Stimulated activated CD4-positive, alpha-beta T cell treated with anti-CD3 and anti-CD28 coated beads, Interleukin-2, amount 100 ng/mL, for 48 hours (primary cell): ENCODE measurements around the gene NPBWR2.

Source experiments
- DNase-seq, 2 donors: peaks; one replicate each; pipeline ENCODE4 v3.0.0-alpha.2; 2020

The NPBWR2 gene

DNA sequence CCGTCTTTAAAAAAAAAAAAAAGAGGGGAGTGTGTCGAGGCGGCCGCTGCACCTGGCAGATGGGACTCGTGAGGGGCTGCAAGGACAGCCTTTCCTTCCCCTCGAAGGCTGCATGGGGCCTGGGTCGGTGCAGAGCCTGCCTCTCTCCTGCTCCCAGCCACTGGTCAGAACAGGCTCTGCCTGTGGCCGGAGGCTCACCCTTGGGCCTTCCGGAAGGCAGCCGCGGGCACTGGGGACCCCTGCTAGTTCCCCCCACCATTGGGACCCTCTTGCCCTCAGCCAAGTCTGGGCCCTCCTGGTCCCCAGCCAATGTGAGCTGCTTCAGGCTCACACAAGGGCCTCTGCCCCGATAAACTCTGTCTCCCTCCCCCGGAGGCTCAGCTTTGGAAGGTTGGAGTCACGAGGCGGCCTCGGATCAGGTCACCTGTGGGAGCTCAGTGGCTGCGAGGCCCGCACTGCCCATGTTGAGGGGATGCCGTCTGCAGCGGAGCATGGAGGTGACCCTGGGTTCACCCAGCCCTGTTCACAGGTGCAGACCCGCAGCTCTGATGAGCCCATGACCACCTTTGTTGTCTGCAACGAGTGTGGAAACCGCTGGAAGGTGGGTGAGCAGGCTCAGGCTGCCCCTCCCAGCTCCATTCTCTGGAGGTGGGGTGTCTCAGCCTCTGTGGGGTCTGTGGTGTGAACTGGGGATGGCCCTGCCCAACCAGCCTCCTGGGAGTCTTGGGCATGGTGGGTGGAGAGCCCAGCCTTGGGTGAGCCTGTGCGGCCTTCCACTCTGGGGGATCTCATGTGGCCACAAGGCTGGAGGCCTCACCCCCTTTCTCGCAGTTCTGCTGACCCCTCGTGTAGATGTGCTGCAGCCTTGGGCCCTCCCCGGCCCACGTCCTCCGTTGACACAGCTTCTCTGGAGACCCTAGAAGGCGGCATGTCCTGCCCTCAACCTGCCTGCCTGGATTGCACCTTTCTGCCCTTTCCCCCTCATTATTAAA is 35.7 kb downstream of the NPBWR2 start:
- DNase-seq, result no peak

DNA sequence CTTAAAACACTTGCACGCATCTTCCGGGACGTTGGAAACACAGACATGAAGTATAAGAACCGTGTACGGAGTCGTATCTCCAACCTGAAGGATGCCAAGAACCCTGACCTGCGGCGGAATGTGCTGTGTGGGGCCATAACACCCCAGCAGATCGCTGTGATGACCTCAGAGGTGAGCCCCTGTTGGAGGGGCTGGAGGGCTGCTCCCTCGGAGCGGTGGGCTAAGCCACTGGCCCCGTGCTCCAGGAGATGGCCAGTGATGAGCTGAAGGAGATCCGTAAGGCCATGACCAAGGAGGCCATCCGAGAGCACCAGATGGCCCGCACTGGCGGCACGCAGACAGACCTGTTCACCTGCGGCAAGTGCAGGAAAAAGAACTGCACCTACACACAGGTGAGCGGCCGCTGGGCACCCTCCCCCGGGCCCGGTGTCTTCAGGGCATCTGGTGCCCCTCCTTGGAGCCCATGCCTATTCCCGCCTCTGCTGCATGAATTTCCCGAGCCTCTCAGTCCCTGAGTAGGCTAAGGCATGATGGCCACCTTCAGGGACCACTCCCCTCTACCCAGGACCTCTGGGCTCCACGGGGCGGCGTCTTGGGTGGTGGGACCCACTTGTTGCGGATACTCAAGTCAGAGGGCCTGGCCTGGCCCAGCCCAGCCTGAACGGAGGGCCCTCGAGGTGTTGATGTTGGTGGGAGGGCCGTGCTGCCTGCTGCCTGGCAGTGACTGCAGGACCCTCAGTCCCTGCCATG is 36.9 kb downstream of the NPBWR2 start:
- no peak for DNase-seq

DNA sequence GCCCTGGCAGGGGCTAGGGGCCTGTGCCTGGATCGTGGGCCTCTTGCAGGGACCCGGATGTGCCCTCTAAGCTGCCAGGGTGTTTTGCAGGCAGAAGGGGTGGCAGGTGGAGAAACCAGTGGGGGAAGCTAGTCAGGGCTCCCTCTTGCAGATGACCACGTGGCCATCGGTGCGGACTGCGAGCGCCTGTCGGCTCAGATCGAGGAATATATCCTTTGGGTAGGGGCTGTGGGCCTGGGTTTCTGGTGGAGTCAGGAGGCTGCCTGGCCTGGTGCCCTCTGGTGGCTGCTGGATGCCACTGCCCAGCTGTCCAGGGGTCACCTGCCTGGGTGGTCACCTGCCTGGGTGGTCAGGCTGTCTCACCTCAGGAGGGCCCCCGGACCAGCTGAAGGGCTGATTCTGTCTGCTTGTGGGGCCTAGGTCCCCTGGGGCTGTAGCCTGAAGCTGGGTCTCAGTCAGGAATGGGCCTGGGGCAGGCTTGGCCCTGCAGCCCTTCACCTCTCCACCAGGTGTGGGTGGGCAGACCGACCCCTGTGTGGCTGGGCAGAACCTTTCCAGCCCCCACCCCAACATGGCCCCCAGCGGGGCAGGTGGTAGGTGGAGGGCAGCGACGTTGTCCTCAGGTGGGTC is 37.6 kb downstream of the NPBWR2 start:
- DNase-seq, result no peak

DNA sequence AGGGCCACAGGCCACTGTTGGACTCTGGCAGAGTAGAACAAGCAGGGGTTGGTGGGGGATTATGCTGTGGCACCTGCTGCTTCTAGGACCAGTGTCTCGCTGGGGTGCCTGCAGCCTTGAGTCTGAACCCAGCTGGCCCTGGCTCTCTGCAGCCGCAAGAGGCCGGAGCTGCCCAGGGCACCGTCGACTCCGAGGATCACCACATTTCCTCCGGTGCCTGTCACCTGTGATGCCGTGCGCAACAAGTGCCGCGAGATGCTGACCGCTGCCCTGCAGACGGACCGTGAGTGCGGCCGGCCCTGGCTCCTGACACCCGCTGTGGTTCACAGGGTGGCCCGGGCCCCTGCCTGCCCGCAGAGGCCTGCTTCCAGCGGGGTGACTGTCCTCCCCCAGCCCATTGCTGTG is 38.2 kb downstream of the NPBWR2 start:
- no peak for DNase-seq

DNA sequence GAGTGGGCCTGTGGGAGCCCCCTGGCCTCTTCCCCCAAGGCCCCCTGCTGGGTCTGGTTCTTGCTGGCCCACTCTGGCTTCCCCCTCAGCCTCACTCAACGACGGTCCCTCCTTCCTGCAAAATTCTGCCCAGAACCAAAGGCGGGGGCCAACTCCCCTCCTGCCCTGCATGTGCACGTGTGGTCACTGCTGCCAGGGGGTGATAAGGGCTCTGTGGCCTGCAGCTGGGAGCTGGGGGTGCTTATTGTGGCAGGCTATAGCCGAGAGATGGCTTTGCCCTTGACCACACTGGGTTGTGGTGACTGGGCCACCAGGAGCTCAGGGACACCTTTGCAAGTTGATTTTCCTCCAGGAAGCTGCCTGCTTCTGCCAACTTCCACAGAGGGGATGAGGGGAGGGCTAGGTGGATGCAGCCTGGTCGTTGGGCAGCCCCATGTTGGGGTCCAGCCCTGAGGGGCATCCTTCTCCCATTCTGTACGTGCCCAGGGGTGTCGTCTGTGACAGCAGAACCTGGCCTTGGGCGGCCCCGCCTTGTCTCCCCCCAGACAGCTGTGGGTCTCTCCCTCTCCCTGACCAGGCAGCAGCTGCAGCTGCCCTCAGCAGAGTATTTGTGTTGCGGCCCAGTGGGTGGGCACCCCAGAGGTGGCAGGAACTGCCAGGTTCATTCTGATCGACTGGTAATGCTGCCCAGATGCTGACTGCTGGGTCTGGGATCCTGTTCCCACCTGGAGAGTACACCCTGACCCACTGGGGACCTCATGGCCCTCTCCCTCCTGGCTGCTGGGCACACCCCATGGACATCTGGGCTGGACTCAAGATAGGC is 38.8 kb downstream of the NPBWR2 start:
- DNase-seq, result no peak

DNA sequence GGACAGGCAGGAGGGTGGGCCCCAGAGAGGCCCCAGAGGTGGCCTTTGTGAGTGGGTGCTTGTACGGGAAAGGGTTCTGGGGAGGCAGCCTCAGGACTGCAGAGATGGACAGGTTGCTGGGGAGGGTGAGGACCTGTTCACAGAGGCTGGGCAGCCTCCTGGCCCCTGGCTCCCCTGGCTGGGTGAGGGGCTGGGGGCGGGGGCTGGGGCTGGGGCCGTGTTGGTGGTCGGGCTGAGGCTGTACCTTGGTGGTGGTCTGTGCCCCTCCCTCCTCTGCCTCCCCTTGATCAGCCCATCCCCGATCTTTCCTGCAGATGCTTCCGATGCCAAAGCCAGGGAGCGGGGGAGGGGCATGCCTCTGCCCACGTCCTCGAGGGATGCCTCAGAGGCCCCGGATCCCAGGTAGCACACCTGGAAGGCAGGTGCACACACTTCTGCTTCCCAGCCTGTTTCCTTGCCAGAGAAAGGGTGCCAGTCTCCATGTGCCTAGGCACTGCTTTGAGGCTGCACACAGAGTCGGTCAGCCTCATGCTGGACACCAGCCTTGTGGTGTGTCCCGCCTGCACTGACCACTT is 39.5 kb downstream of the NPBWR2 start:
- DNase-seq, result no peak

DNA sequence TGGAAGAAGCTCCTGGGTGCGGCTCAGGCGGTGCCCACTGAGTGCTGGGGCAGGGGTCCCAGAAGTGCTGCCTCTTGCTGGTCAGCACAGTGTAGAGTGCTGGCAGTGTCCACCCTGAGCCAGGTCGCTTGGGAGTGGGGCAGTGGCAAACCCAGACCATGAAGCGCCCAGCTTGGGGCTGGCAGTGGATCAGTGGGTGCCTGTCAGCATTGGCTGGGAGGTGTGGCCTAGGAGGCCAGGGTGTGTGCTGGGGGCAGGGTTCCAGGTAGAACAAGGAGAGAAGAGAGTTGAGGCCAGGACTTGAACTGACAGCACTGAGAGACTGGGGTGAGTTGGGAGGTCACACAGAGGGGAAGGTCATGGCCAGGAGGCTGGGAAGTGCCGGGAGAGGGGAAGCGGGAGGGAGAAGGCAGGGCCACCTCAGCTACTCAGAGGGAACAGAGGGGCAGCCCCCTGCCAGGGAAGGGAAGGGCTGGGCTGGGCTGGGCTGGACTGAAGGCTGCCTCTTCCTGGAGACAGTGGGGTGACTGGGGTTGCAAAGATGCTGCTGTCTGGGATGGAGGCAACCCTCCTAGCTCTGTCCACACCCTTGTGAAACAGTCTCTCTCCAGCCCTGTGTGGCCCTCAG is 40.2 kb downstream of the NPBWR2 start:
- no peak for DNase-seq

DNA sequence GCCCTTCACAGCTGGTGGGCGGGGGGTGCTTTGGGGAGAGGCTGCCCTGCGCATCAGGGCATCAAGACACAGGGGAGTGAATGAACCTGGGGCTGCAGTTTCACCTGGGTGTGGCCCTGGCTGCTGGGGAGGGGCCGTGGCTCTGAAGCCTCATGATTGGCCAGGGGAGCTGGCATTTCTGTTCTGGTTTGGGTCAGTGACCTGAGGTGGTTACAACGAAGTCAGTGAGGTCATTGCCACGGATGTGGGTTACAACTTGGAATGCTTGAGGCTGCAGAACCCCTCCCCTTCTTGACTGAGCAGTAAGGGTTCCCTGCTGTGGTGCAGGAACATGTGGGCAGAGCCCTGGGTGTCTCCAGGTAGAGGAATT is 41.4 kb downstream of the NPBWR2 start:
- peak; percentile 42 to 49 for DNase-seq

DNA sequence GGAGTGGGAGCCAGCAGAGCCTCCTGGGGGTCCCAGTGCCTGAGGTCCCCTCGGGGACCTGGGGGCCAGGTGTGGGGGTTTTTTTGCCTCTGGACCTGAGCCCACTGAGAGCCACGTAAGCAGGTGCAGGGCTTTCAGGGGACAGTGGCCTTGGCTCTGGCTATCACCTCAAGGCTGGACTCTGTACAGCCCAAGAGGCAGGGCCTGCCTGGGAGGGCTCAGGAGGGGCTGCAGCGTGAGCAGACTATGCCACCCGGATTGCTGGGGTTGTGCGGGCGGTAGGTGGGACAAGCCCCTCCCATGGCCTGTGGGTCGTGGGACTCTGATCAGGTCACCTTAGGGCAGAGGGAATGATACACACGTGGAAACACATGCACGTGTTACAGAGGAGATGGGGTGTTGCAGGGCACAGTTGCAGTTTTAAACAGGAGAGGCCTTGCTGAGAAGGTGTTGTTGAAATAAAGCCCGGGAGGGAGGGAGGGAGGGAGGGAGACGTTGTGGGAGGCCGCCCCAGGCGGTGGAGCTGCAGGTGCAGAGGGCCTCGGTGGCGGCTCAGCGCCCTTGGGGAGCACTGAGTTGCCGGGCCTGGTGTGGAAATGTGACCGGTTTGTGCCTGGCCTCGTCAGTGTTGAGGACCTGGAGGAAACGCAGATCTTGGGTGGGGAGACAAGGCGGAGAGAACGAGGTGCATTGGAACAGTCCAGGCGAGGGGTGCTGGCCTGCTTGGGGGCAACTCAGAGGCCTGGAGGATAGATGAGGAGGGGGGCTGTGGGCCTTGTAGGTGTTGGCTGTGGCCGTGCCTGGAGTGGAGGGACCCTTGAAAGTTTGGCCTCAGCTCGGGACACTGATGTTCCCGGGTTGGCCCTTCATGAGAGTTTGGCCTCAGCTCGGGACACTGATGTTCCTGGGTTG is 42.0 kb downstream of the NPBWR2 start:
- no peak for DNase-seq

DNA sequence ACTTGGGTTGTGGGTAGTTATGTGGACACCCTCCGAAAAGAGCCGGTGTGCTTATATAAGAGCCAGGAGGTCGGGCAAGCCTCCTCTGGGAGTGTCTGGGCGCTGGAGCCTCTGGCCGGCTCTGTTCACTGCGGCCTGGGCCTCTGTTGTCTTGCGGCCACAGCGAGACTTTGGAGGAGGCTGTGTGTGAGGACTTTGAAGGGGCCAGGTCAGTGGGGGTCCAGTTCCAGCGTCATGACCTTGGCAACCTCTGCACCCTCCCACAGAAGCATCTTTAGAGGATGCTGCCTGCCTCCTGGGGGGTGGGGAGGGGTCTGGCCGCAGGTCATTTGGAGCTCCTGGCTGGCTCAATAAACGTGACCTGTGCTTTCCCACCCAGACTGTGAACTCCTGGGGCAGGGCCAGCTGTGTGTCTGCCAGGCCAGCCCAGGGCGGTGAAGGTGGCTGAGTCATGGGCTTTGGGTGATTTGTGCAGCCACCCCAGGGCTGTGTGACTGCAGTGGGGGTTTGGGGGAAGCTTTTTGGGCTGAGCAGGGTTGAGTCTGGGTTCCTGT is 43.1 kb downstream of the NPBWR2 start:
- no peak for DNase-seq

DNA sequence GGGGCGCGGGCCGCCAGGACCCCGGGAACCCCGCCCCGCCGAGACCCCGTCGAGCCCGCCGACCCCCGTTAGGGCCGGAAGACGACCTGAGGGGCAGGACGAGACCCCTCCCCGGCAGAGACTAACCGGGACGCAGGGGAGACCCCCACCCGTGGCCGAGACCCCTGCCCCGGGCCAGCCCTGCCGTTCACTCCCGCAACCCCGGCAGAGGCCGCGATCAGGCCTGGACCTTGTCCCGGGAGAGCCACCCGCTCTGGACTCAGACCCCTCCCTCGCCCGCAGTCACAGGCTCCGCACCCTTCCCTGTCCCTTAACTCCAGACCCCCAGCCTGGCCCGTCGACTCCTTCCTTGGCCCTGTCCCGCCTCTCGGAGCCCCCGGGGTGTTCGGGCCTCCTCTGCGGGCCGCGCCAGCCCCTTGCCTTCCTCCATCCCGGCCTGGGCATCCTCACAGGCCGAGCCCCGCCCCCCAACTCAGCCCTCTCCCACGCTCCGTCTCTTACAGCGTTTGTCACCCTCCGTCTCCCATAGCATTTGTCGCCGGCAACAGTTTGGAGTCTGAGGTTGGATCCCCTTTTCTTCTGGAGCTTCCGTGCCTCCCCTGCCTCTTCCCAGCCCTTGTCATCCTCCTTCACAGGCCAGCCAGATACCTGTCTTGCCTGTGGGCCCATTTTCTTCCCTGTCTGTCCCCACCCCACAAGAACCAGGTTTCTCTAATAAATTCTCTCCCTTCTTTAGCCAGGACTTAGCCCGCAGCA is 43.8 kb downstream of the NPBWR2 start:
- DNase-seq, result no peak

DNA sequence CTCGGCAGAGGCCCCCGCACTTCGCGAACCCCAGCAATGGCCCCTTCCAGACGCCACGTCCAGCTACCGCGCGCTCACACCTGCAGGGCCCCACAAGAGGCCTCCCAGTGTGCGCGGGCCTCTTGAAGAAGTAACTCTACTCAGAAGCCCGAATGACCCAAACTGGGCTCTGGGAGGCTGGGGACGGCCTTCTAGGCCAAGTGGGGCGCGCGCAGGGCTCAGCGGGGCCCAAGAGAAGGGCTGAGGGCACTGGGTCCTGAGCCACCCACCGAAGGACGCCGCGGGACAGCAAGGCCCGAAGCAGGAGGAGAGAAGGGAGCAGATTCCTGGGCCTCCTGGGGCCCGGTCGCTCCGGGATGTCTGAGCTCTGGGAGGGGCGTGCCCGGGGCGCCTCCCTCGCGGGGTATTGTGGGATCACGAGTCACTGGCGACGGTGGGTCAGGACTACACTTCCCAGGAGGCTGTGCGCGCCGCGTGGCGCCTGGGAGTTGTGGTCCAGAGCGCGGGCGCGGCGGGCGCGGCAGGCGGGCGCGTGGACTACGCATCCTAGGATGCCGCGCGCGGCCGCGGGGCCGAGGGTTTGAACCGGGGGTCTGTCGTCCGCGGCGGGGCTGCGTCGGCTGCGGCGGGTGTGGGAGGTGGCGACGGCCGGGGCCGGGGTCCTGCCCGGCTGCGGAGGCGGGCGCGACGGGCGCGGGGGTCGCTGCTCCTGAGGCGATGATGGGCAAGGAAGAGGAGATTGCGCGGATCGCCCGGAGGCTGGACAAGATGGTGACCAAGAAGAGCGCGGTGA is 44.6 kb downstream of the NPBWR2 start, which contains the start of gene TCEA2:
TSS of gene TCEA2 (plus strand) at position 603 of the 793 bp plus-strand sequence. CDS start at position 718, 115 bp downstream.
- DNase-seq, result peak; percentile 92 to 94

DNA sequence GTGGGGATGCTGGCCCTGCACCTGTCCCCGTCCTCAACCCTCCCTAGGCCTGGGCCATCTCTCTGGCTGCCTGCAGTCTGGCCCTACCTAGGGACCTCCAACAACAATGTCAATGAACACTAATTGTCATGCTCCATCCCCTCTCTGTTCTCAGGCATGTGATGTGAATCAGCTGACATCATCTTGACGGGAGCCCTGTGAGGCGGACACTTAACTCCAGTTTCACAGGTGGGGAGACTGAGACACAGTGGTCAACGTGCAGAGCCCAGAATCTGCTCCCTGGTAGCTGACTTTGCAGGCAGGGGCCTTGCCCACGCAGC is 45.1 kb downstream of the NPBWR2 start:
- DNase-seq, result no peak

DNA sequence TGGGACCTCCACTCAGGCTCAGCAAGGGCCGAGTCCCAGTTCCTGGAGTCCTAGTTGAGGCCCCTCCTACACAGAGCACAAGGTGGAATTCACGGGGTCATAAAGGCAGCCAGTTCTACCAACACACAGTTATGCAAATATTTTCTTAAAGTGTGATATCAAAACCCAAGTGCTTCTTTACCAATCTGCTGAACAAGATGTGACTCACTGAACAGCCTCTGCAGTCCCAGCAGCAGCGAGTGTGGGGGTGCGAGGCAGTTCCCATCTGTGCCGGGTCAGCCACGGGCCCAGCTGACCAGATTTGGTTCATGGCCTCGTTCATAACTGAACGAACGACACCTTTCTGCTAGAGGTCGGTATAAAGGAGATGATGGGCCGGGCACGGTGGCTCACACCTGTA is 48.8 kb downstream of the NPBWR2 start:
- DNase-seq, result no peak

DNA sequence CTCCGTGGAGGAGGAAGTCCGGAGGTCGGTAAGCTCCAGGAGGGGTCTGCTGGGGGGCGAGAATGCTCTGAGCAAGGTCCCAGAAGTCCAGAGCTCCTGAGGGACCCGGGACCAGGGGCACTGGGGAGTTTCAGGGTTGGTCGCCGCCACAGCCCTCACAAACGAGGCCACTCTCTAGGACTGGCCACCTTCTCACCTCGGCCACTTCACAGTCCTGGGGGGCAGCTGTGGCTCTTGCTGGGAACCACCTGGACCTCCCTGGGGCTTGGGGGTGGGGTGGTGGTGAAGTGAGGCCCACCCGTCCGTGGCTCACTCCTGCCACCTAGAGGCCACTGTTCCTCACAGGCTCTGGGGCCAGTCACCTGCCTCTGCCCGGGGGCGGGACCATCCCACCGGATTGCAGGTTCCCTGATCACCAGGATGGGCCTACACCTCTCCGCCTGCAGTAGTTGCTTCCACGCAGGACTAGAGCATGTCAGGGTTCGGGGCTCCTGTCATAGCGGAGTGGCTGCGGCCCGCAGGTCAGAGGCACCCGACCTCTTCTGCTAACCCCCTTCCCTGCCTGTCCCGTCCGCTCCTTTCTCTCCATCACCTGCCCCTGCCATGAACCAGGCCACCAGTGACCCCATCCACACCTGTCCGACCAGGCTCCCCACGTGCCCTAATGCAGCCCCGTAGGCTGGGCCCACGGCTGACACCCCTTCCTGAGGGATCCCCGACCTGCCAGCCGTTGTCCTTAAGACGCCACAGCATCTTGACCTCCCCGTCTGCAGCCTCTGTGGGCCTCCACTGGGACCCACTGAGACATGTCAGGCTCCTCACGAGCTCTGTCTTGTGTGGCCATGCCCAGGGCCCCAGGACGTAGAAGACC is 49.5 kb downstream of the NPBWR2 start:
- DNase-seq, result peak; percentile 84 to 90

DNA sequence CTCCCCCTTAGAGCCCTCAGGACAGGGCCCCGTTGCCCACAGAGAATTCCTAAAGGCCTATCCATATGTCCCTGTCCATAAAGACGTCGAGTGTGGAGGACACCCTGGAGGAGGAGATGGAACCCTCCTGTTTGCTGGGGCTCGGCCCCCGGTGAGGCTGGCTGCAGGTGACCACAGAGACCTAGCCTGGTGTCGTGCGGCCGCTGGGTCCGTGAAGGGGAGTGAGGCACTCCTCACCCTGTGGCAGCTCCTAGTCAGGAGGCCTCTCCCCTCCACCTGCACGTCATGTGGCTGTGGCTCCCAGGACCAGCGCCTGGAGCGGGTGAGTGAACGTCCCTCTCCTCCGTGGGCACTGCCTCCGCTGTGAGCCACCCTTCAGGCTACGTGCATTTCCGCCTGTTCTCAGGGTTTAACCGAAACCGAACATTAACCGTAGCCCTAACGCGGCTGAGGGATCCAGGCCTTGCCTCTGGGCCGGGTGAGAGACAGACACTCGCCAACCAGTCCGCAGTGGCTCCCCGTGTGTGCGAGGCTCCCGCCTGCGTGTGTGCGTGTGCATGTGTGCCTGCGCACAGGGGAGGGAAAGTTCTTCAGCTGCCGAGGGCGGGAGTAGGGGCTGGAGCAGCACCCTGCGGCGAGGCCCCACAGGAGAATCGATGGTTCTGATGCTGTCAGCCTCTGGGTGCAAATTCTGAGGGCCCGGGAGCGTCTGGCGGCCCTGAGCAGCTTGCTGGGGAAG is 50.3 kb downstream of the NPBWR2 start:
- no peak for DNase-seq

DNA sequence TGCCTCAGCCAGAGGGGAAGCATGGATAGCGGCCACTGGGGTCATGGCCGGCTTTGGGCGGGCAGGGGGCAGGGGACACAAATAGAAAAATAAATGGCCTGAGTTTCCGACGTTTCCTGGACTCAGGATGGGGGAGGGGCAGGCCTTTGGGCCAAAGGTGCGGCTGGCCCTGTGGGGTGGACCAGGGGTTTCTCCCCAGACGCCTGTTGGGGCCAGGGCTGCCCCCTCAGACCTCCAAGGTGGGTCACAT is 50.8 kb downstream of the NPBWR2 start:
- no peak for DNase-seq
